ENCODE measurements around the gene PNPLA1. TPM values are rescaled to one million over a fixed set of nuclear protein-coding genes. Genes with fewer than 3 reads are reported as not detected.

Gene PNPLA1, protein sequence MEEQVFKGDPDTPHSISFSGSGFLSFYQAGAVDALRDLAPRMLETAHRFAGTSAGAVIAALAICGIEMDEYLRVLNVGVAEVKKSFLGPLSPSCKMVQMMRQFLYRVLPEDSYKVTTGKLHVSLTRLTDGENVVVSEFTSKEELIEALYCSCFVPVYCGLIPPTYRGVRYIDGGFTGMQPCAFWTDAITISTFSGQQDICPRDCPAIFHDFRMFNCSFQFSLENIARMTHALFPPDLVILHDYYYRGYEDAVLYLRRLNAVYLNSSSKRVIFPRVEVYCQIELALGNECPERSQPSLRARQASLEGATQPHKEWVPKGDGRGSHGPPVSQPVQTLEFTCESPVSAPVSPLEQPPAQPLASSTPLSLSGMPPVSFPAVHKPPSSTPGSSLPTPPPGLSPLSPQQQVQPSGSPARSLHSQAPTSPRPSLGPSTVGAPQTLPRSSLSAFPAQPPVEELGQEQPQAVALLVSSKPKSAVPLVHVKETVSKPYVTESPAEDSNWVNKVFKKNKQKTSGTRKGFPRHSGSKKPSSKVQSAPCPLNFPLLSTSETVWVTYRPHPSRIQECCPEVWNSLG
- not detected for total RNA-seq

DNA sequence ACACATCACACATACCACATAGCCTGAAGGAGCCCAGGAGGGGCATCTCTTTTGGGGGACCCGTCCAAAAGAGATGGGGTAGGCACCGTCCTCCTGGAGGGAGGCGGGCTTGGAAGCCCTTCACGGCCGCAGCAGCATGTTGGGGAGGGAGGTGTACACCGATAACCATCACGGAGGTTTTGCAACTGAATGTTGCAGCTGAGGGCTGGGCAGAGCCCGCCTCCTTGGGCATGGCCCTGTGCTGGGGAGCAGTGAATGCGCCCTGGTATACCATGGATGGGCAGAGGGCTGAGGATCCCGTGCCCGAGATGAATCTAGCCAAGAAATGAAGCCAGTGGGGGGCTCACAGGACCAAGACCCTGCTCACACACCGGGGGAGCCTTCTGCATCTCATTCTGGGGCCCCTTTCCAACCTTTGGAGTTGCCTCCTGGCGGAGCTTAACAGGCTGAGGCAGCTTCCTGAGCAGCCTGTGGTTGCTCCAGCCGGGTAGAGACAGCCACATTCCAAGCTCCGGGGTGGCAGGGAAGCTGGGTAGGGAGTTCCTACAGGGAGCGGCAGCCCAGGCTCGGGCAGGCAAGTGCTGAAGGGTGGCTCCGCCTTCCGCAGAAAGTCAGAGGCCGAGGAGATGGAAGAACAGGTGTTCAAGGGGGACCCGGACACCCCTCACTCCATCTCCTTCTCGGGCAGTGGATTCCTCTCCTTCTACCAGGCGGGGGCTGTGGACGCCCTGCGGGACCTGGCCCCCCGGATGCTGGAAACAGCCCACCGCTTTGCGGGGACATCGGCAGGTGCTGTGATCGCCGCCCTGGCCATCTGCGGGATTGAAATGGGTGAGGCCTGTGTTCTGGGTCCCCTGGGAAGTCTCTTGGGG, at the start of gene PNPLA1:
Gene PNPLA1 (plus strand): TSS at position 227 of the 872 bp plus-strand sequence. CDS start 400 bp downstream, at position 627.
- TF ChIP-seq, protein P1, sequence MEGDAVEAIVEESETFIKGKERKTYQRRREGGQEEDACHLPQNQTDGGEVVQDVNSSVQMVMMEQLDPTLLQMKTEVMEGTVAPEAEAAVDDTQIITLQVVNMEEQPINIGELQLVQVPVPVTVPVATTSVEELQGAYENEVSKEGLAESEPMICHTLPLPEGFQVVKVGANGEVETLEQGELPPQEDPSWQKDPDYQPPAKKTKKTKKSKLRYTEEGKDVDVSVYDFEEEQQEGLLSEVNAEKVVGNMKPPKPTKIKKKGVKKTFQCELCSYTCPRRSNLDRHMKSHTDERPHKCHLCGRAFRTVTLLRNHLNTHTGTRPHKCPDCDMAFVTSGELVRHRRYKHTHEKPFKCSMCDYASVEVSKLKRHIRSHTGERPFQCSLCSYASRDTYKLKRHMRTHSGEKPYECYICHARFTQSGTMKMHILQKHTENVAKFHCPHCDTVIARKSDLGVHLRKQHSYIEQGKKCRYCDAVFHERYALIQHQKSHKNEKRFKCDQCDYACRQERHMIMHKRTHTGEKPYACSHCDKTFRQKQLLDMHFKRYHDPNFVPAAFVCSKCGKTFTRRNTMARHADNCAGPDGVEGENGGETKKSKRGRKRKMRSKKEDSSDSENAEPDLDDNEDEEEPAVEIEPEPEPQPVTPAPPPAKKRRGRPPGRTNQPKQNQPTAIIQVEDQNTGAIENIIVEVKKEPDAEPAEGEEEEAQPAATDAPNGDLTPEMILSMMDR (IDR thresholded peaks at IDR 0.05; ENCODE audit: low read depth), result no peak

DNA sequence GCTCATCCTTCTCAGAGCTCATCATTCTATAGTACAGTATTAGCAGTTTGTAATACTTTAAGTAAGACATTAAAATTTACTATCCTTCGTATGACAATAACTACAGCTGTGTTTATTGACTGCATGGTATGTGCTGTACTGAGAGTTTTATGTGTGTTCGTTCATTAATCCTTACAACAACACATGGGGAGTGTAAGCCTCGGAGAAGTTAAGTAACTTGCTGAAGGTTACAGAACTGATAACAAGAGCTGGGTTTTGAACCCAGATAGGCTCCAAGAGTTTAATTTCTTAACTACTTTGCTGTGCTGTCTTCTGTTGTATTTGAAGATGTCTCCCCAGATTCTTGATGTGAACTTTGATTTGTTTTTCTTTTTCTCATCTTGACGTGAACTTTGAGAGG, 49.6 kb upstream of the PNPLA1 start:
- TF ChIP-seq, protein P1 (IDR thresholded peaks at IDR 0.05; ENCODE audit: low read depth), result no peak

DNA sequence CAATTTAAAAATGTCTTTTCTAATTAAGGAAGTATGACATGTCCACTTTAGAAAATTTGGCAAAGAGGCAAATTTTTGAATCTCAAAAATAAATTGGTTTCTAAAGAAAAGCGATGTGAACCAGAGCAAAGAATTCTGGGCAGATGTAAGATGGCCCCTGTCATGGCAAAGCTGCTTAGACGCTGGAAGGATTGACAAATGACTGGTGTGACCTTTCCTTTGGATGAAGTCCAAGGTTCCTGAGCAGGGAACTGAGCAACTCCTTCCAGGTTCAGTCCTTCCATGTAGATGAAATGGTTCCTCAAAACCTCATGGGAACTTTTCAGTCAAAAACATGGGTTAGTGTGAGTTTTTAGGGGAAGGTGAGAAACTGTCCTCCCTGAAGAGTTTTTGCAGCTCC, 48.2 kb upstream of the PNPLA1 start:
- TF ChIP-seq, protein P1 (IDR thresholded peaks at IDR 0.05; ENCODE audit: low read depth), result no peak

DNA sequence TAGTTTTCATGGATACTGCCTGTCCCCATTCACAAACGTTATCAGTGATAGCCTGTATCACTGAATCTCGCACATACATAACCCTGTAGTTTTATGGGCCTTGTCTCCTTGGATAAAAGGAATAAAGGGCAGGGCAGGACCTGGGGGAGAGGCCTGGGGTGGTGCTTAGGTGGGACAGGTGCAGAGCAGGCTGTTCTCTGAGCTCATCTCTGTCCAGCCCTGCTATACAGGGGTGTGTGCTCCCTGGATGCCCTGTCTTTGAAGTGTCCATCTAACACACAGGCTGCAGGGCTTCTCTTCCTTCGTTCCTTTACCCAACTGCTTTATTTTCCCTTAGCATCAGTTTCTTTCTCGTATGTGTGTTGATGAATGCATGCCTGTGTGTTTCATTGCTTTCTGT, 46.9 kb upstream of the PNPLA1 start:
- TF ChIP-seq, protein P1 (IDR thresholded peaks at IDR 0.05; ENCODE audit: low read depth), result no peak

GRCh38 chr6:36223706-36224105, 46.2 kb upstream of the PNPLA1 start:
- TF ChIP-seq, protein P1 (IDR thresholded peaks at IDR 0.05; ENCODE audit: low read depth), result no peak

DNA sequence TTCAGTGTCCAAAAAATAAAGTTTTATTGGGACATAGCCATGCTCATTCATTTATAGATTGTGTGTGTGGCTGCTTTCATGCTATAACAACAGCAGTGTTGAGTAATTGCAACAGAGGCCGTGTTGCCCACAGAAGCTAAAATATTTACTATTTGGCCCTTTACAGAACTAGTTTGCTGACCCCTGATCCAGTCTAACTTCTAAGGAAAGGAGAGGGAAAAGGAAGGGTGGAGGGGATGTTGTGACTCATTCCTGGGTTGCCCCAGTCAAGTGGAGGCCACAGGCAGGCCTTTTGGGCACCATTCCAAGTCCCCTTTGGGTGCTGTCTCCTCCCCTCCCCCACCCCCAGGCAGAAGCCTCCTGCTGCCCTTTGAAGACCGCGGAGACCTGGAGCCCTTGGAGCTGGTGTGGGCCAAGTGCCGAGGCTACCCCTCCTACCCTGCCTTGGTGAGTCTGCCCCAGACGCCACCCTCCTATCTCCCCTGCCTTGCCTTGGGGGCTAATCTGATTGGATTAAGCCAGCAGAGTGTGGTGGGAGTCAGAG, 44.9 kb upstream of the PNPLA1 start:
- TF ChIP-seq, protein P1 (IDR thresholded peaks at IDR 0.05; ENCODE audit: low read depth), result no peak

Measured in subcutaneous adipose tissue (tissue), 4 donors.